Ascending aorta (tissue), 2 donors: ENCODE data around the gene STK24. TPM values are rescaled to one million over a fixed set of nuclear protein-coding genes. Genes with fewer than 3 reads are reported as not detected.

ENCODE experiments used
- DNase-seq, 2 donors: peaks; one replicate each; pipeline ENCODE4 v3.0.0-alpha.2; 2019; ENCODE audit warnings: low spot score in 2 of 2
- H3K27ac ChIP-seq, 2 donors: fragments of 200-600 bp; sonication (generic); one replicate each; pipeline ENCODE4 v1.5.1; 2016 to 2017; ENCODE audit warnings: mild to moderate bottlenecking in 1 of 2
- H3K27me3 ChIP-seq: fragments of 200-600 bp; sonication (generic); one replicate; pipeline ENCODE4 v1.5.1; 2017
- H3K36me3 ChIP-seq, 2 donors: fragments of 200-600 bp; sonication (generic); one replicate each; pipeline ENCODE4 v1.5.1; 2016
- H3K4me1 ChIP-seq, 2 donors: fragments of 200-600 bp; sonication (generic); one replicate each; pipeline ENCODE4 v1.5.1; 2016 to 2017; ENCODE audit warnings: mild to moderate bottlenecking in 1 of 2
- H3K4me3 ChIP-seq, 2 donors: fragments of 200-600 bp; sonication (generic); one replicate each; pipeline ENCODE4 v1.5.1; 2016 to 2017; ENCODE audit warnings: mild to moderate bottlenecking in 1 of 2
- H3K9me3 ChIP-seq, 2 donors: fragments of 200-600 bp; sonication (generic); one replicate each; pipeline ENCODE4 v1.5.1; 2016
- intact Hi-C: fragments of 100-400 bp; cut with DNase I; formaldehyde crosslinking; loops from one replicate; pipeline ENCODE4 v1.15.1; 2023
- total RNA-seq: library from RNA; depleted of rRNA; stranded (reverse); fragments of >200 nt; gene quantifications from one replicate; pipeline ENCODE4 v1.1.0, GENCODE V29; 2016
- TF ChIP-seq, protein P1 (sequence below), 3 experiments: fragments of 200-600 bp in 2 of 3; fragments of 450-650 bp in 1 of 3; sonication (generic) in 2 of 3; IDR thresholded peaks; one replicate each; pipeline ENCODE4 v1.5.1; 2016 to 2019; ENCODE audit warnings: antibody characterized with exemption in 3 of 3, mild to moderate bottlenecking in 1 of 3, moderate library complexity in 1 of 3

STK24 gene
- total RNA-seq, 1 donor from 2014 or later, result 35.4 TPM

DNA sequence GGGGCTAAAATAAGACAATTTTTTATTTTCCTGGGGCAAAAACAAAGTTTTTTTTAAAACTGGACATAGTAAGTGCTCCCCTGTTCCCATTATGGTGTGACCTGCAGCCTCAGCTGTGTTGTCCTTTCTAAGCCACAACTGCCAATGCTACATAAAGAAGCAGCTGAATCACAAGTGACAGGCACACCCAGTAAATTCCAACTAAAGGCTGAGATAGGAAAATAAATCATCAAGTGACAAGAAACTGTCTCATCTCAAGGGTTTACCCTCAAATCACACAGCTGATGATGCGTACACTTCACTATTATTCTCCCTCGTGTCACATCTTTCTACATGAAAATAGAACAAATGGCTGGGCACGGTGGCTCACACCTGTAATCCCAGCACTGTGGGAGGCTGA is 28.7 kb downstream of the STK24 start:
- TF ChIP-seq, protein P1, sequence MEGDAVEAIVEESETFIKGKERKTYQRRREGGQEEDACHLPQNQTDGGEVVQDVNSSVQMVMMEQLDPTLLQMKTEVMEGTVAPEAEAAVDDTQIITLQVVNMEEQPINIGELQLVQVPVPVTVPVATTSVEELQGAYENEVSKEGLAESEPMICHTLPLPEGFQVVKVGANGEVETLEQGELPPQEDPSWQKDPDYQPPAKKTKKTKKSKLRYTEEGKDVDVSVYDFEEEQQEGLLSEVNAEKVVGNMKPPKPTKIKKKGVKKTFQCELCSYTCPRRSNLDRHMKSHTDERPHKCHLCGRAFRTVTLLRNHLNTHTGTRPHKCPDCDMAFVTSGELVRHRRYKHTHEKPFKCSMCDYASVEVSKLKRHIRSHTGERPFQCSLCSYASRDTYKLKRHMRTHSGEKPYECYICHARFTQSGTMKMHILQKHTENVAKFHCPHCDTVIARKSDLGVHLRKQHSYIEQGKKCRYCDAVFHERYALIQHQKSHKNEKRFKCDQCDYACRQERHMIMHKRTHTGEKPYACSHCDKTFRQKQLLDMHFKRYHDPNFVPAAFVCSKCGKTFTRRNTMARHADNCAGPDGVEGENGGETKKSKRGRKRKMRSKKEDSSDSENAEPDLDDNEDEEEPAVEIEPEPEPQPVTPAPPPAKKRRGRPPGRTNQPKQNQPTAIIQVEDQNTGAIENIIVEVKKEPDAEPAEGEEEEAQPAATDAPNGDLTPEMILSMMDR (IDR thresholded peaks at IDR 0.05), result no peak
- Histone ChIP-seq H3K27me3 (no peaks in the 10 kb centered on the region), H3K27ac (no peak overlapping the region), H3K36me3 (peaks cover 0 to 15% of the 10 kb centered on the region in 2 donors), H3K9me3 (no peaks in the 10 kb centered on the region), H3K4me3 (no peak overlapping the region), H3K4me1 (peaks cover 3 to 15% of the 10 kb centered on the region in 2 donors)
- no peak for DNase-seq
- intact Hi-C loops, result no loop called here

- Histone ChIP-seq H3K27me3 (no peaks in the 10 kb centered on the region), H3K9me3 (no peaks in the 10 kb centered on the region), H3K4me1 (peaks cover 3 to 15% of the 10 kb centered on the region in 2 donors), H3K36me3 (peaks cover 0 to 15% of the 10 kb centered on the region in 2 donors), H3K4me3 (no peak overlapping the region), H3K27ac (no peak overlapping the region)
- intact Hi-C loops, result no loop called here
- no peak for DNase-seq
- TF ChIP-seq, protein P1 (IDR thresholded peaks at IDR 0.05), result no peak
Observed at GRCh38 chr13:98547455-98547854, 29.5 kb downstream of the STK24 start.

- Histone ChIP-seq H3K9me3 (no peaks in the 10 kb centered on the region), H3K4me1 (peaks cover 3 to 15% of the 10 kb centered on the region in 2 donors), H3K4me3 (no peak overlapping the region), H3K27ac (no peak overlapping the region), H3K27me3 (no peaks in the 10 kb centered on the region), H3K36me3 (peaks cover 0 to 11% of the 10 kb centered on the region in 2 donors)
- TF ChIP-seq, protein P1 (IDR thresholded peaks at IDR 0.05), result no peak
- intact Hi-C loops, result no loop called here
- DNase-seq, result no peak
Observed at GRCh38 chr13:98546402-98546801, 30.5 kb downstream of the STK24 start.

DNA sequence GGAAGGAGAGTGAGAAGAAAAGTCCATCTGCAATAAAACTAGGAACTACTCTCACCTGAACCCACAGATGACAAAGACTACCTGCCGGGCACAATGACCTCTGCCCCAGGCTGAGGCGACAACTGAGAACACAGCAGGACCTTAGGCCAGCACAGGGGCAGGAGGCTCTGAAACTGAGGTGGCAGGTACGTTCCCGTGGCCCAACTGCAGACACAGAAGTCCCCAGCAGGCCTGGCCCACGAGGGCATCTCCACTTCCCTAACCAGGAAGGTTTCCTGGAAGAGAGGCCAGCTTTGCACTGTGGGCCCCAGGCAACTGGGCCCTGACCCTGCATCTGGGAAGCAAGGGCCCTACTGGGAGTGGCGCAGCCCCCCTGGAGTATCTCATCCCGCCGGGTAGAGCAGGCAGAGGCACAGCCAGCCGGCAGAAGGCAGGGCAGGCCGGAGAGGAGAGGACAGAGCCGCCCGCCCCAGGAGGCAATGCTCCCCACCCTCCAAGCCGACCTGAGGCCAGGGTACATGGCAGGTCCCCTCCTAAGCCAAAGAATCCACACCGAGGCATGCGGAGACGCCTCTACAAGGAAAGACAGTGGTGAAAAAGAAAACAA is 32.7 kb downstream of the STK24 start:
- H3K27ac ChIP-seq, result no peak overlapping the region
- no peak overlapping the region for H3K4me3 ChIP-seq
- no peak for DNase-seq
- TF ChIP-seq, protein P1 (IDR thresholded peaks at IDR 0.05), result no peak
- H3K27me3 ChIP-seq, result no peaks in the 10 kb centered on the region
- peaks cover 0 to 4% of the 10 kb centered on the region in 2 donors for H3K36me3 ChIP-seq
- H3K9me3 ChIP-seq, result no peaks in the 10 kb centered on the region
- intact Hi-C loops, result no loop called here
- H3K4me1 ChIP-seq, result peaks cover 3 to 21% of the 10 kb centered on the region in 2 donors

- Histone ChIP-seq H3K36me3 (no peaks in the 10 kb centered on the region), H3K27me3 (no peaks in the 10 kb centered on the region), H3K4me3 (no peak overlapping the region), H3K4me1 (peaks cover 3 to 21% of the 10 kb centered on the region in 2 donors), H3K27ac (no peak overlapping the region), H3K9me3 (no peaks in the 10 kb centered on the region)
- TF ChIP-seq, protein P1 (IDR thresholded peaks at IDR 0.05), result no peak
- DNase-seq, result no peak
- intact Hi-C loops, result no loop called here
Observed at GRCh38 chr13:98543378-98544103, 33.4 kb downstream of the STK24 start.
